8988T (cell line): ENCODE data around the gene EHMT1.
"Not testable (repeated sequence)": the region's sequence is repeated elsewhere in the genome, so short reads cannot be mapped to it uniquely, and the experiment has no call there.

Experiments used
- DNase-seq: peaks from one replicate; pipeline ENCODE4 v3.0.0; 2011

The EHMT1 gene

GRCh38 chr9:137771580-137771979, 152.8 kb downstream of the EHMT1 start:
- no peak for DNase-seq

GRCh38 chr9:137772281-137772873, 153.6 kb downstream of the EHMT1 start:
- no peak for DNase-seq

- DNase-seq = no peak
Measured at GRCh38 chr9:137774775-137775386, 156.1 kb downstream of the EHMT1 start.

GRCh38 chr9:137776306-137776995, 157.6 kb downstream of the EHMT1 start:
- DNase-seq = no peak

- DNase-seq = no peak
Measured at GRCh38 chr9:137777761-137778160, 159.0 kb downstream of the EHMT1 start.

- DNase-seq = no peak
Measured at GRCh38 chr9:137778336-137778735, 159.5 kb downstream of the EHMT1 start.

GRCh38 chr9:137778914-137779313, 160.1 kb downstream of the EHMT1 start:
- DNase-seq = no peak

- not testable (repeated sequence) for DNase-seq
Measured at GRCh38 chr9:137780031-137780430, 161.2 kb downstream of the EHMT1 start.

- no peak for DNase-seq
Measured at GRCh38 chr9:137781906-137782585, 163.2 kb downstream of the EHMT1 start.

- no peak for DNase-seq
Measured at GRCh38 chr9:137783521-137783920, 164.7 kb downstream of the EHMT1 start.

- peak; percentile 58 for DNase-seq
Measured at GRCh38 chr9:137784046-137784445, 165.2 kb downstream of the EHMT1 start.

GRCh38 chr9:137784641-137785513, 166.1 kb downstream of the EHMT1 start:
- no peak for DNase-seq

- no peak for DNase-seq
Measured at GRCh38 chr9:137785704-137786161, 166.9 kb downstream of the EHMT1 start.

GRCh38 chr9:137786511-137786920, 167.7 kb downstream of the EHMT1 start:
- DNase-seq = no peak

GRCh38 chr9:137787381-137787780, 168.6 kb downstream of the EHMT1 start:
- DNase-seq = no peak

- DNase-seq = no peak
Measured at GRCh38 chr9:137787786-137788505, 169.1 kb downstream of the EHMT1 start.

- DNase-seq = no peak
Measured at GRCh38 chr9:137788561-137789294, 169.9 kb downstream of the EHMT1 start.

- no peak for DNase-seq
Measured at GRCh38 chr9:137789295-137789895, 170.6 kb downstream of the EHMT1 start.

- no peak for DNase-seq
Measured at GRCh38 chr9:137791947-137792346, 173.1 kb downstream of the EHMT1 start.

GRCh38 chr9:137793196-137793841, 174.5 kb downstream of the EHMT1 start:
- no peak for DNase-seq
